ENCODE data around the gene RIPPLY3. TPM values are rescaled to one million over a fixed set of nuclear protein-coding genes. Genes with fewer than 3 reads are reported as not detected.
"Not testable (repeated sequence)": the region's sequence is repeated elsewhere in the genome, so short reads cannot be mapped to it uniquely, and the experiment has no call there.

Gene RIPPLY3
- total RNA-seq, 2 donors from 2014 or later = not detected

DNA sequence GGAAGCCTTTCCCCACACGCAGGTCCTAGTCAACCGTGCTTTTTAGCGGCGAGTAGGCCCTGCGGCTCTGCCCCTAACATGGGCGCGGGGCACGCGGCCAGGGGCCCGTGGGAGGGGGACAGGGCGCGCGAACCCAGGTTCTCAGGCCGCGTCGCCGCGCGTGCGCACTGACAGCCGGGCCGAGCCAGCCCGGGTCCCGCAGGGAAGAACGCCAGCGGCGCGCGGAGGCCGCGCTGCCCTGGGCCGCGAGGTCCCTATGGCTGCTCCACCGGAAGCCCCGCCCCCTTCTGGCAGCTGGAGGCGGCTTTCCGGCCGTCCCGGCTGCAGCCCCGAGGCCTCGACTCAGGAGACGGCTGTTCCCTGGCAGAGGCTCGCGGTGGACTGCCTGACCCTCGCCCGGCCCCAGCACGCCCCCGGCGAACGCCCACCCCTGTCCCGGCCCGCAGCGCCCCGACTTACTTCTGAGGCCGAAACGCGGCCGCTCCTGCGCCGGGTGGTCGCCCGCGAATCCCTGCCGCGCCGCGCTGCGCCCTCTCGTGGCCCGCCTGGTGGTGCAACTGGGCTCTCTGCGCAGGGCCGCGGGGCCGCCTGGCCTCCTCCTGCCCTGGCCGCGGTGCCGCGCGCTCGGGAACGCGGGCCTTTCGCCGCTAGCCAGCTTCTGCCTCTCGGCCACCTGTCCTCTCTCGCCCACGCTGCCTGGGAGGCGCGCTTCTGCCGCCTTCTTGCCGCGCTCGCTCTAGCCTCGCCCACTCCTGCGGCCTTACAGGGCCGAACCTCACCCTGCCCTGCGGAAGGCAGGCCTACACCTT lies 16.6 kb upstream of the RIPPLY3 start:
- Mint-ChIP-seq H3K4me3 (peak overlapping the region; percentile 92), H3K27ac (peak overlapping the region; percentile 91), H3K4me1 (peaks cover 13% of the 10 kb centered on the region), H3K36me3 (ENCODE audit: low read depth) (peaks cover 3% of the 10 kb centered on the region), H3K27me3 (no peaks in the 10 kb centered on the region)
- no peaks in the 10 kb centered on the region for H3K9me3 ChIP-seq (ENCODE audit: control insufficient read depth, low read length, poor library complexity, severe bottlenecking)
- peak; percentile 85 for ATAC-seq
- peak; percentile 61 to 82 (median 70) for DNase-seq

DNA sequence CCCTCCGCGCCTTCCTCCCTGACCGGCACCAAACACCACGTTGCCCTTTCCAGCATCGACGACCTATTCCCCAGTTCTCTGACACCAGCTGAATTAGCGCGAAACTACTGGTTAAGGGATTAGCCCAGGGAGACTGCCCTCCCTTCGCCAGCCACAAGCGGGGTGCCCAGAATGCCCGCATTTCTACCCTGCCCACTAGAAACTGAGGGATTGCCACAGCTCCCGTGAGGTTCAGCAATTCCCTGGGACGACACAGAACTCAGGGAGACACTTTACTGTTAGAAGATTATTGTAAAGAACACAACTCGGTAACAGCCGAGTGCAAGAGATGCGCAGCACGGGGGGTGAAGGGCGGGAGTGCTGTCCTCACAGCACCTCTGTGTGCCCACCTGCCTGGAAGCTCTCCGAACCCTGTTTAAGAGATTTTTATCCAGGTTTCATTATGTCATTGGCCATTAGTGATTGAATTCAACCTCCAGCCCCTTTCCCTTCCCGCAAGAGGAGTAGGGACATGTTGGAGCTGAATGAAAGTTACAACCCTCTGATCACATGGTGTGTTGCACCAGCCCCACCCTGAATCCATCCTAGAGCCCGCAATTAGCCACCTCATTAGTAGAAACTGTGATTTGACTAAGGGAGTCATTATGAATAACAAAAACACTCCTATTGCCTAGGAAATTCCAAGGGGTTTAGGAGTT lies 15.8 kb upstream of the RIPPLY3 start:
- no peak for DNase-seq
- ATAC-seq = no peak
- H3K4me3 Mint-ChIP-seq = peak overlapping the region; percentile 92
- H3K27ac Mint-ChIP-seq = peak overlapping the region; percentile 91
- H3K27me3 Mint-ChIP-seq = no peaks in the 10 kb centered on the region
- H3K4me1 Mint-ChIP-seq = peaks cover 13% of the 10 kb centered on the region
- H3K9me3 ChIP-seq (ENCODE audit: control insufficient read depth, low read length, poor library complexity, severe bottlenecking) = no peaks in the 10 kb centered on the region
- H3K36me3 Mint-ChIP-seq (ENCODE audit: low read depth) = peaks cover 3% of the 10 kb centered on the region

DNA sequence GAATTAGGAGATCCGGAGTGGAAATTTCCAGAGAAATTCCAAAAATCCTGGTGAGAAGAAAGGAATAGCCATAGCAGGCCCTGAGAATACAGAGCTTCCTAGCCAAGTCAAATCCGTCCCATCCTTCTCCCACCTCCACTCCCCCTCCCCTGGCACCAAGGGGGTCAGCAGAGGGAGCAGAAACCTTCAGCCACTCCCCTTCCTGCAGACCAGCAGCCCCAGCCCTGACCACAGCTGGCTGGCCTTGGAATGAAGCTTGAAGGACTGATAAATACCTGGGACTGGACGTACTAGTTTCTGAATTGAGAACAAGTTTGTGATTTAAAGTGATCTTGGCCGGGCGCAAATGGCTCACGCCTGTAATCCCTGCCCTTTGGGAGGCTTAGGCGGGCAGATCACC lies 13.8 kb upstream of the RIPPLY3 start:
- no peak for ATAC-seq

DNA sequence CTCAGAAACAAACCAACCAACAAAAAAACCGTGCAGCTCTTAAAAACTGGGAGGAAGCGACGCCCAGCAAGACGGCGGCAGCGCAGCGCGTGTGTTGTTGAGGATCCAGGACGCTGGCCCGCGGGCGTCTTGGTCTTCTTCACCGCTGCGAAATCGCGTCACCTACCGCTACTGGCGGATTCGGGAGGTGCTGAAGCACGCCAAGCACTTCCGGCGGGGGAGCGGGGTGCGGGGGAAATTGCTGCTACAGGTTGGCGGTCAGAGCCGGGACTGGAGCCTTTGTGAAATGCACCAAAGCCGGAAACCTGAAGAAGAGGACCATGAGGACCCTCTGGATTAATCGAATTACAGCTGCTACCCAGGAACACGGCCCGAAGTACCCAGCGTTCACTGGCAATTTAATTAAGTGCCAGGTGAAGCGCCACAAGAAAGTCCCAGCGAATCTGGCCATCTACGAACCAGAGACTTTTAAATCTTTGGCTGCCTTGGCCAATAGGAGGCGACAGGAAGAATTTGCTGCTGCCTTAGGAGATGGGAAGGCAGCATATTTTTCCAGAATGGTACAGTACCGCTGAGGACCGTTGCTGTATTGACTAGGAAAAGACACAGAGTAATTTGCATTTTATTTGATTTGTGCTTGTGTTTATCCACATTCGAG lies 11.9 kb upstream of the RIPPLY3 start:
- no peaks in the 10 kb centered on the region for H3K9me3 ChIP-seq (ENCODE audit: control insufficient read depth, low read length, poor library complexity, severe bottlenecking)
- Mint-ChIP-seq H3K27me3 (no peaks in the 10 kb centered on the region), H3K4me1 (peaks cover 3% of the 10 kb centered on the region), H3K27ac (peak overlapping the region; percentile 43), H3K4me3 (no peak overlapping the region), H3K36me3 (ENCODE audit: low read depth) (peaks cover 3% of the 10 kb centered on the region)
- DNase-seq (no peak), ATAC-seq (no peak)

More for the DNA sequence above, 13.8 kb upstream of the RIPPLY3 start:
- Mint-ChIP-seq H3K4me1 (peaks cover 10% of the 10 kb centered on the region), H3K27ac (no peak overlapping the region), H3K27me3 (no peaks in the 10 kb centered on the region), H3K36me3 (ENCODE audit: low read depth) (peaks cover 3% of the 10 kb centered on the region), H3K4me3 (no peak overlapping the region)
- no peak for DNase-seq
- H3K9me3 ChIP-seq (ENCODE audit: control insufficient read depth, low read length, poor library complexity, severe bottlenecking) = no peaks in the 10 kb centered on the region

DNA sequence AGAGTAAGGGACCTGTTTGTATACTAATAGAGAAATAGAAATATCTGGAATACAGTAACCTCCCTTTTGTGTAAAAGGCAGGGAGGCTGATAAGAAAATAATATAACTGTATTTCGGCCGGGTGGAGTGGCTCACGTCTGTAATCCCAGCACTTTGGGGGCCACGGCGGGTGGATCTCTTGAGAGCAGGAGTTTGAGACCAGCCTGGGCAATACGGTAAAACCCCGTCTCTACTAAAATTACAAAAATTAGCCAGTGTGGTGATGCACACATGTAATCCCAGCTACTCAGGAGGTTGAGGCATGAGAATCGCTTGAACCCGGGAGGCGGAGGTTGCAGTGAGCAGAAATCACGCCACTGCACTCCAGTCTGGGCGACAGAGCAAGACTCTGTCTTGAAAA lies 11.2 kb upstream of the RIPPLY3 start:
- ATAC-seq, DNase-seq, H3K27me3 Mint-ChIP-seq: not testable (repeated sequence)

DNA sequence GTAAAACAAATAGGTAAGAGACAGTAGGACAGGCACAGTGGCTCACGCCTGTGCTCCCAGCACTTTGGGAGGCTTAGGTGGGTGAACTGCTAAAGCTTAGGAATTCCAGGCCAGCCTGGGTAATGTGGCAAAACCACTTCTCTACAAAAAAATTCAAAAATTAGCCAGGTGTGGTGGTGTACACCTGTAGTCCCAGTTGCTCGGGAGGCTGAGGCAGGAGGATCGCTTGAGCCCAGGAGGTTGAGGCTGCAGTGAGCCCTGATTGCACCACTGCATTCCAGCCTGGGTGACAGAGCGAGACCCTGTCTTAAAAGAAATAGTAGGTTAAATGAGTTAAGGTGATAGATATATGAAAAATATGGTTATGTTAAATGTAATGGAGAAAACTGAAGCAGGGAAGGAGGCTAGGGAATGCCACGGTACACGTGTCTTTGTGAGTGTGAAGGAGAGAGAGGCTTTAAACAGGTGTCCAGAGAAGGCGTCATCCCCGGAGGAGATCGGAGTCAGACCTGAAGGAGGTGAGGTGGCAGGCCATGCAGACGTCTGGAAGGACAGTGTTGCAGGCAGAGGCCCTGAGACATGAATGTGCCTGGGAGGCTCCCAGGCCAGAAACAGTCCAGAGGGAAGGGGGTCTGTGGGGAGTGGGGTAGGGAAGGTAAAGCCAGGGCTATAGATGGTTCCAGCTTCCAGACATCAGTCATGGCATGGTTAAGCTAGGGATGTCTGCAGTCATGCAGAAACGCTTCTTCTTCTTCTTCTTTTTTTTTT lies 7.2 kb upstream of the RIPPLY3 start:
- Mint-ChIP-seq H3K36me3 (ENCODE audit: low read depth) (no peaks in the 10 kb centered on the region), H3K4me3 (no peak overlapping the region), H3K27me3 (no peaks in the 10 kb centered on the region), H3K27ac (no peak overlapping the region), H3K4me1 (peaks cover 10% of the 10 kb centered on the region)
- ATAC-seq = no peak
- no peaks in the 10 kb centered on the region for H3K9me3 ChIP-seq (ENCODE audit: control insufficient read depth, low read length, poor library complexity, severe bottlenecking)
- no peak for DNase-seq

More for the DNA sequence above, 11.2 kb upstream of the RIPPLY3 start:
- H3K4me1 Mint-ChIP-seq; H3K4me3 Mint-ChIP-seq; H3K27ac Mint-ChIP-seq; H3K36me3 Mint-ChIP-seq (ENCODE audit: low read depth); H3K9me3 ChIP-seq (ENCODE audit: control insufficient read depth, low read length, poor library complexity, severe bottlenecking): not testable (repeated sequence)

DNA sequence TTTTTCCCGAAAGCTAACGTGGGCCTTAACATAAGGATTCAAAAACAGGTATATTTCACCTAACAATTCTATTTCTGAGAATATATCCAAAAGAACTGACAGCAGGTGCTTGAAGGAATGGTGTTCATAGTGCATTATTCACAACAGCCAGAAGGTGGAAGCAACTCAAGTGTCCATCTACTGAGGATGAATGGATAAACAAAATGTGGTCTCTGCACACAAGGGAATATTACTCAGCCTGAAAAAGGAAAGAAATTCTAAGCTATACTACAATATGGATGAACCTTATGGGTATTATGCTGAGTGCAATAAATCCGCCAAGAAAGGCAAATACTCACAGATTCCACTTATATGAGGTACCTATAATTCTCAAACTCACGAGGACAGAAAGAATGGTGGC lies 6.1 kb upstream of the RIPPLY3 start:
- no peaks in the 10 kb centered on the region for H3K27me3 Mint-ChIP-seq
- peaks cover 10% of the 10 kb centered on the region for H3K4me1 Mint-ChIP-seq
- no peaks in the 10 kb centered on the region for H3K9me3 ChIP-seq (ENCODE audit: control insufficient read depth, low read length, poor library complexity, severe bottlenecking)
- ATAC-seq (no peak), DNase-seq (no peak)
- H3K36me3 Mint-ChIP-seq (ENCODE audit: low read depth) = no peaks in the 10 kb centered on the region
- H3K27ac Mint-ChIP-seq = peak overlapping the region; percentile 67
- H3K4me3 Mint-ChIP-seq = no peak overlapping the region

DNA sequence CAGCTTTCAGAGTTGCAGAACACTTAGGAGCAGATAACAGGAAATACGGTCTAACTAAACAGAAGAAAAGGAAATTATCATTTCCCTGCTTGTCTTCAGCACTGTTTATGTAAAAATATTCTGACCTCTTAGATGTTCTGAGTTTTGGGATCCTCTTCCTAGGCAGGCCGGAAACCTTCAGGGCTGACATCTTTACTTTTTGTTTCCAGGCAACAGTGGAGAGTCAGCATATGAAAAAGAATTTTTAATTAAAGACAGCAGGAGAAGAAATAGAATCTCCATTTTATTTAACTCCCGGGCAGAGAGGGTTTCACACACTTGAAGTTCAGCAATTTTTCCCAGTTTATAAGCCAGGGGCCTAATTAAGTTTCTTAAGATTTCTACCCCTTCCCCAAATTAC lies 5.1 kb upstream of the RIPPLY3 start:
- peaks cover 10% of the 10 kb centered on the region for H3K4me1 Mint-ChIP-seq

DNA sequence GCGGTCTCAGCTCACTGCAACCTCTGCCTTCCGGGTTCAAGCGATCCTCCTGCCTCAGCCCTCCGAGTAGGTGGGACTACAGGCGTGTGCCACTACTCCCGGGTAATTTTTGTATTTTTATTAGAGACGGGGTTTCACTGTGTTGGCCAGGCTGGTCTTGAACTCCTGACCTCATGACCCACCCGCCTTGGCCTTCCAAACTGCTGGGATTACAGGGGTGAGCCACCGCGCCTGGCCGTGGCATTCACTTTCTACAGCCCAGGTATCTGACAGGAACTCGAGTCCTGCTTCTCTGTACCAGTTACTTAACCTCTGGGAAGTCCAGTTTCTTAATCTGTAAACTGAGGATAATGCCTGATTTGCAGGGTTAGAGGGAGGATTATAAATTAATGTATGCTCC lies 3.7 kb upstream of the RIPPLY3 start:
- peaks cover 12% of the 10 kb centered on the region for H3K4me1 Mint-ChIP-seq
- H3K27ac Mint-ChIP-seq; DNase-seq; H3K27me3 Mint-ChIP-seq; H3K36me3 Mint-ChIP-seq (ENCODE audit: low read depth); ATAC-seq; H3K4me3 Mint-ChIP-seq; H3K9me3 ChIP-seq (ENCODE audit: control insufficient read depth, low read length, poor library complexity, severe bottlenecking): not testable (repeated sequence)

More for the DNA sequence above, 5.1 kb upstream of the RIPPLY3 start:
- no peaks in the 10 kb centered on the region for H3K36me3 Mint-ChIP-seq (ENCODE audit: low read depth)
- no peaks in the 10 kb centered on the region for H3K27me3 Mint-ChIP-seq
- DNase-seq (no peak), ATAC-seq (no peak)
- no peak overlapping the region for H3K4me3 Mint-ChIP-seq
- peak overlapping the region; percentile 67 for H3K27ac Mint-ChIP-seq
- H3K9me3 ChIP-seq (ENCODE audit: control insufficient read depth, low read length, poor library complexity, severe bottlenecking) = no peaks in the 10 kb centered on the region

DNA sequence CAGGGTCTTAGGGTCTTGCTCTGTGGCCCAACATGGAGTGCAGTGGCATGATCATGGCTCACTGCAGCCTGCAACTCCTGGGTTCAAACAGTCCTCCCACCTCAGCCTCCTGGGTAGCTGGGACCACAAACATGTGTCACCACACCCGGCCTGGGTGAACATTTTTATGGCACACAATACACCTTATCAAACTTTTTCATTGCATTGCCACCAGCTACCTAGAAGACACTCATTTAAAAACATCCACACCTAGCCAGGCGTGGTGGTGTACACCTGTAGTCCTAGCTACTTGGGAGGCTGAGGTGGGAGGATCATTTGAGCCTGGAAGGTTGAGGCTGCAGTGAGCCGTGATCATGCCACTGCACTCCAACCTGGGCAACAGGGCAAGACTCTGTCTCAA lies 2.6 kb upstream of the RIPPLY3 start:
- peaks cover 12% of the 10 kb centered on the region for H3K4me1 Mint-ChIP-seq
- not testable (repeated sequence) for H3K4me3 Mint-ChIP-seq; H3K27ac Mint-ChIP-seq; DNase-seq; H3K36me3 Mint-ChIP-seq (ENCODE audit: low read depth); H3K9me3 ChIP-seq (ENCODE audit: control insufficient read depth, low read length, poor library complexity, severe bottlenecking); H3K27me3 Mint-ChIP-seq; ATAC-seq

DNA sequence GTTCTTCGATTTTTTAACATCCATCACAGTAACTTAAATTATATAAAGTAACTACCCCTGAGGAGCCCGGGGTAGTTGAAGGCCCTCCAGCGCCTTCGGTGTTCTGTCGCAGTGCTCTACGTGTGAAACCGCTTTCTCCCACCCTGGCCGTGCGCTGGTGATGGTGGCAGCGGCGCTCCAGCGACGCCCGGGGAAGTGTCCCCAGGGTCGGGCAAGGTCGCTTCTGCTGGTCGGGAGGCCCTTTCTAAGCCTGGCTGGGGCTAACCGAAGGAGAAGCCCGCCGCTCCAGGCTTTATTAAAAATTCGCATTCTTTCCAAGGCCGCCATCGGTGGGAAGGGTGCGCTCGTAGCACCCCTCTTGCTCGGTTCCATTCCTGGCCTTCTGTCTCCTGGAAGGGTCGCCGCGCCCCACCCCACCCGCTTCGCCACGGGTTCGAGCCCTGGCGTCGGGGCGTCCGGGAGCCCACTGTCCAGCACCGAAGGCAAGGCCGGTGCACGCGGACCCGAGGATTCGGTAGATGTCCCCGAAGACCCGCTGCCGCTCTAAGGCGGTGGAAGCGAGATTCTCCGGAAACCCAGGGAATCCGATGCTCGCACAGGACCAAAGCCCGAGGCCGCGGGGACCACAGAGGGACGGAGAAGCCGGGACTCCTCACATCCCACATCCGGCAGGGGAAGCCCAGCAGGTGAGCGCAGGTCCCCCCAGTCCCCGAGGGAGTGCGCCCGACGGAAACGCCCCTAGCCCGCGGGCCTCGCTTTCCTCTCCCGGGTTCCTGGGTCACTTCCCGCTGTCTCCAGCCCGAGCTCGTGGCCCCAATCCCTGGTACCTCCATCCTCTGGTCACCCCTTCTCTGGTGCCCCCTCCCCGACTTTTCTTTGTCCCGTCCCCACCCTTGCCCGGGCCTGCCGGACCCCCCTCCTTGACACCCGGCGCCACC lies 685 bp upstream of the RIPPLY3 start:
- ATAC-seq (no peak), DNase-seq (no peak)
- Mint-ChIP-seq H3K36me3 (ENCODE audit: low read depth) (no peaks in the 10 kb centered on the region), H3K27me3 (peaks cover 14% of the 10 kb centered on the region), H3K27ac (no peak overlapping the region), H3K4me3 (peak overlapping the region; percentile 69), H3K4me1 (peaks cover 17% of the 10 kb centered on the region)
- no peaks in the 10 kb centered on the region for H3K9me3 ChIP-seq (ENCODE audit: control insufficient read depth, low read length, poor library complexity, severe bottlenecking)

DNA sequence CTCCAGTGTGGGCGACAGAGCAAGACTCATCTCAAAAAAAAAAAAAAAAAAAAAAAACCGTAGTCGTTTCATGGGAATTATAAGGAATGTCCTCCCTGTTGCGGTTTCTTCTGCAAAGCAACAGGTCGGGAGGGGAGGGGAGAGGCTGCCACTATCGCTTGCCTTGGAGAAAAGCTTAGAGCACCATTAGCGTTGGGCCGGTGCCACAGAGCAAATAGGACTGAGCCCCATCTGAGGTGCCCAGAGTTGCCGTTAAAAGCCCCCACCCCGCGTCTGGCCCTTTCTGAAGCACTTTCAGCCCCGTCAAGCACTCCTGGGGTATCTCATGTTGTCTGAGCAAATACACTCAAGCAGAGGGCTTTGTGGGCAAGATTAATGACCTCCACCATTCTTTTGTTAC lies 2.2 kb downstream of the RIPPLY3 start:
- peaks cover 13% of the 10 kb centered on the region for H3K4me1 Mint-ChIP-seq
- ATAC-seq (no peak), DNase-seq (no peak)
- no peaks in the 10 kb centered on the region for H3K9me3 ChIP-seq (ENCODE audit: control insufficient read depth, low read length, poor library complexity, severe bottlenecking)
- H3K4me3 Mint-ChIP-seq = no peak overlapping the region
- no peaks in the 10 kb centered on the region for H3K36me3 Mint-ChIP-seq (ENCODE audit: low read depth)
- H3K27ac Mint-ChIP-seq = no peak overlapping the region
- H3K27me3 Mint-ChIP-seq = peaks cover 26% of the 10 kb centered on the region

Measured in T-helper 17 cell (primary cell).